Neural cell (in vitro differentiated cells): ENCODE measurements around the gene GPR158. TPM values are rescaled to one million over a fixed set of nuclear protein-coding genes. Genes with fewer than 3 reads are reported as not detected.

Experiments used
- H2AFZ ChIP-seq: fragments of 200-600, 300-800 bp; sonication (generic), shearing (Covaris generic); 2 replicates; pipeline ENCODE4 v1.6.0; 2014; ENCODE audit warnings: low read depth, mild to moderate bottlenecking, antibody characterized with exemption, low read length, moderate library complexity
- H3F3A ChIP-seq: fragments of 200-600 bp; shearing (Covaris generic); 2 replicates; pipeline ENCODE4 v1.6.1; 2016; ENCODE audit warnings: mild to moderate bottlenecking, moderate library complexity, mixed read lengths, antibody characterized with exemption, low read length; ENCODE audit not compliant: insufficient read depth, poor library complexity, severe bottlenecking
- H3K27ac ChIP-seq: fragments of 200-600, 300-800 bp; sonication (generic), shearing (Covaris generic); 2 replicates; pipeline ENCODE4 v1.5.1; 2014; ENCODE audit warnings: mild to moderate bottlenecking, low read length, moderate library complexity
- H3K27me3 ChIP-seq: fragments of 300-800, 200-600 bp; sonication (generic), shearing (Covaris generic); 2 replicates; pipeline ENCODE4 v1.6.0; 2014; ENCODE audit warnings: mild to moderate bottlenecking, low read depth, low read length, moderate library complexity; ENCODE audit not compliant: insufficient read depth
- H3K36me3 ChIP-seq: fragments of 300-800, 200-600 bp; sonication (generic), shearing (Covaris generic); 2 replicates; pipeline ENCODE4 v1.5.1; 2014; ENCODE audit warnings: mild to moderate bottlenecking, antibody characterized with exemption, low read length, moderate library complexity; ENCODE audit not compliant: insufficient read depth
- H3K4me2 ChIP-seq: fragments of 300-800, 200-600 bp; sonication (generic), shearing (Covaris generic); 2 replicates; pipeline ENCODE4 v1.6.0; 2014; ENCODE audit warnings: mild to moderate bottlenecking, low read length
- H3K4me3 ChIP-seq: fragments of 300-800, 200-600 bp; sonication (generic), shearing (Covaris generic); 2 replicates; pipeline ENCODE4 v1.5.1; 2014; ENCODE audit warnings: mild to moderate bottlenecking, low read length, moderate library complexity
- H3K79me2 ChIP-seq: fragments of 200-600 bp; shearing (Covaris generic); replicated peaks from 2 replicates; pipeline ENCODE4 v1.6.0; 2014; ENCODE audit warnings: mild to moderate bottlenecking, low read length, moderate library complexity; ENCODE audit not compliant: insufficient read depth
- H3K9ac ChIP-seq: fragments of 300-800, 200-600 bp; sonication (generic), shearing (Covaris generic); 2 replicates; pipeline ENCODE4 v1.6.1; 2016; ENCODE audit warnings: mild to moderate bottlenecking, low read length, mixed read lengths
- H3K9me2 ChIP-seq: fragments of 200-600 bp; shearing (Covaris generic); 2 replicates; pipeline ENCODE4 v1.6.1; 2016; ENCODE audit warnings: mild to moderate bottlenecking, low read length, mixed read lengths; ENCODE audit not compliant: insufficient read depth
- H3K9me3 ChIP-seq: fragments of 200-600, 300-800 bp; sonication (generic), shearing (Covaris generic); 2 replicates; pipeline ENCODE4 v1.6.1; 2016; ENCODE audit warnings: mild to moderate bottlenecking, mixed run types, low read length, moderate library complexity, mixed read lengths
- H4K20me1 ChIP-seq: fragments of 200-600 bp; shearing (Covaris generic); 2 replicates; pipeline ENCODE4 v1.6.1; 2016; ENCODE audit warnings: mild to moderate bottlenecking, mixed run types; ENCODE audit not compliant: insufficient read depth
- CTCF ChIP-seq: fragments of 450-650 bp; IDR thresholded peaks from 2 replicates; pipeline ENCODE4 v1.5.1; 2014; ENCODE audit warnings: antibody characterized with exemption, mild to moderate bottlenecking, moderate library complexity; ENCODE audit not compliant: poor library complexity, severe bottlenecking
- EP300 ChIP-seq: fragments of 450-650 bp; conservative IDR thresholded peaks from 2 replicates; pipeline ENCODE4 v1.6.1; 2014; ENCODE audit warnings: antibody characterized with exemption, mild to moderate bottlenecking, moderate library complexity; ENCODE audit not compliant: poor library complexity, severe bottlenecking
- EZH2 ChIP-seq: fragments of 200-600, 300-800 bp; shearing (Covaris generic), sonication (generic); IDR thresholded peaks from 2 replicates; pipeline ENCODE4 v1.6.1; 2014; ENCODE audit warnings: antibody characterized with exemption, low read length, borderline replicate concordance, mild to moderate bottlenecking; ENCODE audit not compliant: insufficient read depth, poor library complexity, severe bottlenecking
- MXI1 ChIP-seq: fragments of 450-650 bp; conservative IDR thresholded peaks from 2 replicates; pipeline ENCODE4 v1.6.1; 2014; ENCODE audit warnings: antibody characterized with exemption, mild to moderate bottlenecking; ENCODE audit not compliant: poor library complexity, severe bottlenecking
- POLR2AphosphoS5 ChIP-seq: IDR thresholded peaks from 2 replicates; pipeline ENCODE4 v1.6.1; 2012
- RAD21 ChIP-seq: fragments of 450-650 bp; conservative IDR thresholded peaks from 2 replicates; pipeline ENCODE4 v1.6.1; 2014; ENCODE audit warnings: antibody characterized with exemption, mild to moderate bottlenecking, moderate library complexity
- REST ChIP-seq: IDR thresholded peaks from 2 replicates; pipeline ENCODE4 v1.6.1; 2012; ENCODE audit warnings: borderline replicate concordance
- SMC3 ChIP-seq: fragments of 450-650 bp; conservative IDR thresholded peaks from 2 replicates; pipeline ENCODE4 v1.6.1; 2014; ENCODE audit warnings: antibody characterized with exemption, mild to moderate bottlenecking, moderate library complexity; ENCODE audit not compliant: poor library complexity
- TAF1 ChIP-seq: IDR thresholded peaks from 2 replicates; pipeline ENCODE4 v1.6.1; 2012; ENCODE audit warnings: low read depth
- polyA plus RNA-seq: library from polyadenylated mRNA; depleted of rRNA; stranded (reverse); fragments of >200 nt; gene quantifications from 2 replicates; pipeline ENCODE4 v1.2.3, GENCODE V29; 2014

Gene GPR158
- polyA plus RNA-seq, 1 donor from 2014 or later = 2.1 TPM

DNA sequence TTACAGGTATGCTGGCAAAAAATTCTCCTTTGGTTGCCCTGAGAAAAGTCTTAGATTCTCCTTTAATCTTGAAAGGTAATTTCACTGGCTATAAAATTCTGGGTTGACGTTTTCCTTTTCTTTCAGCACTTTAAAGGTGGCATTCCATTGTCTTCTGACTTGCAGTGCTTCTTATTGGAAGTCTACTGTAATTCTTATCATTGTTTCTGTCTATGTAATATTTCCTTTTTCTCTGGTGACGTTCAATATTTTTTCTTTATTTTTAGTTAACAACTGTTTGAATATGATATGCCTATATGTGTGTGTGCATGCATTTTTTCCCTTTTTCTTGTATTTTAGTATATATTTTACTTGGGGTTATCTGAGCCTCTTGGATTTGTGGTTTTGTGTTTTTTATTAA lies 111.0 kb downstream of the GPR158 start:
- H3K27ac ChIP-seq = no peak overlapping the region
- H3F3A ChIP-seq = no peaks in the 10 kb centered on the region
- no peak overlapping the region for H3K4me3 ChIP-seq
- no peak overlapping the region for H3K4me2 ChIP-seq
- no peaks in the 10 kb centered on the region for H3K79me2 ChIP-seq
- H3K9me3 ChIP-seq = peaks cover 6% of the 10 kb centered on the region
- no peaks in the 10 kb centered on the region for H3K9me2 ChIP-seq
- TF ChIP-seq CTCF (no peak), MXI1 (no peak)
- H3K36me3 ChIP-seq = no peaks in the 10 kb centered on the region
- H2AFZ ChIP-seq = no peak overlapping the region
- H3K27me3 ChIP-seq = no peaks in the 10 kb centered on the region
- no peaks in the 10 kb centered on the region for H4K20me1 ChIP-seq
- no peak overlapping the region for H3K9ac ChIP-seq

- Histone ChIP-seq H3K4me3 (no peak overlapping the region), H3K9me2 (no peaks in the 10 kb centered on the region), H2AFZ (no peak overlapping the region), H3F3A (no peaks in the 10 kb centered on the region), H3K27ac (no peak overlapping the region), H3K4me2 (no peak overlapping the region), H3K9ac (no peak overlapping the region), H4K20me1 (no peaks in the 10 kb centered on the region), H3K27me3 (no peaks in the 10 kb centered on the region), H3K9me3 (peaks cover 6% of the 10 kb centered on the region), H3K36me3 (no peaks in the 10 kb centered on the region), H3K79me2 (no peaks in the 10 kb centered on the region)
- TF ChIP-seq MXI1 (no peak), TAF1 (no peak), EP300 (no peak), REST (no peak), EZH2 (no peak), RAD21 (no peak), POLR2AphosphoS5 (no peak), SMC3 (no peak), CTCF (no peak)
Observed at GRCh38 chr10:25288181-25288580, 113.4 kb downstream of the GPR158 start.
